DMS79 (cell line): ENCODE data around the gene FGGY.

Experiments used
- DNase-seq: peaks from one replicate; lab custom pipeline; 2025; lab: John Stamatoyannopoulos, UW

The FGGY gene

GRCh38 chr1:59738591-59739015, 441.7 kb downstream of the FGGY start:
- DNase-seq, result no peak

GRCh38 chr1:59739111-59739510, 442.2 kb downstream of the FGGY start:
- DNase-seq, result no peak

- DNase-seq, result no peak
These were observed 445.6 kb downstream of the FGGY start for GRCh38 chr1:59742526-59742925.

GRCh38 chr1:59743324-59744091, 446.6 kb downstream of the FGGY start:
- DNase-seq, result no peak

GRCh38 chr1:59747420-59748024, 450.6 kb downstream of the FGGY start:
- DNase-seq, result no peak

- no peak for DNase-seq
These were observed 451.2 kb downstream of the FGGY start for GRCh38 chr1:59748123-59748522.

GRCh38 chr1:59750328-59751003, 453.6 kb downstream of the FGGY start:
- DNase-seq, result no peak

- no peak for DNase-seq
These were observed 454.1 kb downstream of the FGGY start for GRCh38 chr1:59751004-59751395.

GRCh38 chr1:59751801-59752200, 454.9 kb downstream of the FGGY start:
- DNase-seq, result no peak

- no peak for DNase-seq
These were observed 455.9 kb downstream of the FGGY start for GRCh38 chr1:59752556-59753414.

- DNase-seq, result no peak
These were observed 458.3 kb downstream of the FGGY start for GRCh38 chr1:59755069-59755685.

GRCh38 chr1:59757197-59757747, 460.4 kb downstream of the FGGY start:
- DNase-seq, result no peak

GRCh38 chr1:59759156-59759925, 462.4 kb downstream of the FGGY start:
- peak; percentile 25 for DNase-seq

- no peak for DNase-seq
These were observed 464.5 kb downstream of the FGGY start for GRCh38 chr1:59761443-59761842.

GRCh38 chr1:59763418-59763817, 466.5 kb downstream of the FGGY start:
- no peak for DNase-seq

- DNase-seq, result no peak
These were observed 468.3 kb downstream of the FGGY start for GRCh38 chr1:59765011-59765730.

GRCh38 chr1:59766227-59766855, 469.4 kb downstream of the FGGY start:
- no peak for DNase-seq

- no peak for DNase-seq
These were observed 470.2 kb downstream of the FGGY start for GRCh38 chr1:59767119-59767518.
